ENCODE data around the gene PAX5. TPM values are rescaled to one million over a fixed set of nuclear protein-coding genes. Genes with fewer than 3 reads are reported as not detected.

The PAX5 gene
- total and polyA plus RNA-seq, 2 of the 13 experiments (the other 11 are each of a cell fraction or from before 2014, with no cell fraction given): not detected

GRCh38 chr9:37027582-37028419 is 6.3 kb downstream of the PAX5 start (continued):
- peak; percentile 99; the same call in 1 of the 2 replicates for TF ChIP-seq ZNF558 (CRISPR knock-in tag; IDR thresholded peaks at IDR 0.05; ENCODE audit: borderline replicate concordance)
- no peak for TF ChIP-seq NFE2L2 (IDR thresholded peaks at IDR 0.05; ENCODE audit: low read length)
- TF ChIP-seq, protein P1, sequence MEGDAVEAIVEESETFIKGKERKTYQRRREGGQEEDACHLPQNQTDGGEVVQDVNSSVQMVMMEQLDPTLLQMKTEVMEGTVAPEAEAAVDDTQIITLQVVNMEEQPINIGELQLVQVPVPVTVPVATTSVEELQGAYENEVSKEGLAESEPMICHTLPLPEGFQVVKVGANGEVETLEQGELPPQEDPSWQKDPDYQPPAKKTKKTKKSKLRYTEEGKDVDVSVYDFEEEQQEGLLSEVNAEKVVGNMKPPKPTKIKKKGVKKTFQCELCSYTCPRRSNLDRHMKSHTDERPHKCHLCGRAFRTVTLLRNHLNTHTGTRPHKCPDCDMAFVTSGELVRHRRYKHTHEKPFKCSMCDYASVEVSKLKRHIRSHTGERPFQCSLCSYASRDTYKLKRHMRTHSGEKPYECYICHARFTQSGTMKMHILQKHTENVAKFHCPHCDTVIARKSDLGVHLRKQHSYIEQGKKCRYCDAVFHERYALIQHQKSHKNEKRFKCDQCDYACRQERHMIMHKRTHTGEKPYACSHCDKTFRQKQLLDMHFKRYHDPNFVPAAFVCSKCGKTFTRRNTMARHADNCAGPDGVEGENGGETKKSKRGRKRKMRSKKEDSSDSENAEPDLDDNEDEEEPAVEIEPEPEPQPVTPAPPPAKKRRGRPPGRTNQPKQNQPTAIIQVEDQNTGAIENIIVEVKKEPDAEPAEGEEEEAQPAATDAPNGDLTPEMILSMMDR (CRISPR knock-in tag; IDR thresholded peaks at IDR 0.05): peak; percentile 45
- TF ChIP-seq MED8 (CRISPR knock-in tag; IDR thresholded peaks at IDR 0.05; ENCODE audit: insufficient replicate concordance): no peak
- no peak for TF ChIP-seq CREM (IDR thresholded peaks at IDR 0.05)
- no peak for TF ChIP-seq CREM (CRISPR knock-in tag; IDR thresholded peaks at IDR 0.05)
- TF ChIP-seq ZNF720 (CRISPR knock-in tag; IDR thresholded peaks at IDR 0.05): 0 out of 2 replicates have a peak, but pooled peaks have one; percentile 50
- peak; percentile 60; the same call in 1 of the 2 replicates for TF ChIP-seq THAP9 (CRISPR knock-in tag; IDR thresholded peaks at IDR 0.05; ENCODE audit: borderline replicate concordance)
- 0 out of 2 replicates have a peak, but pooled peaks have one; percentile 33 for TF ChIP-seq BRD4 (CRISPR knock-in tag; IDR thresholded peaks at IDR 0.05)
- no peak for TF ChIP-seq SSRP1 (CRISPR knock-in tag; IDR thresholded peaks at IDR 0.05)
- TF ChIP-seq ZNF224 (CRISPR knock-in tag; IDR thresholded peaks at IDR 0.05): 0 out of 2 replicates have a peak, but pooled peaks have one; percentile 42
- no peak for TF ChIP-seq ZNF143 (CRISPR knock-in tag; IDR thresholded peaks at IDR 0.05)
- TF ChIP-seq JUNB (CRISPR knock-in tag; IDR thresholded peaks at IDR 0.05; ENCODE audit: borderline replicate concordance): no peak
- peak; percentile 65; the same call in 1 of the 2 replicates for TF ChIP-seq PITX1 (CRISPR knock-in tag; IDR thresholded peaks at IDR 0.05)
- TF ChIP-seq, protein P2, sequence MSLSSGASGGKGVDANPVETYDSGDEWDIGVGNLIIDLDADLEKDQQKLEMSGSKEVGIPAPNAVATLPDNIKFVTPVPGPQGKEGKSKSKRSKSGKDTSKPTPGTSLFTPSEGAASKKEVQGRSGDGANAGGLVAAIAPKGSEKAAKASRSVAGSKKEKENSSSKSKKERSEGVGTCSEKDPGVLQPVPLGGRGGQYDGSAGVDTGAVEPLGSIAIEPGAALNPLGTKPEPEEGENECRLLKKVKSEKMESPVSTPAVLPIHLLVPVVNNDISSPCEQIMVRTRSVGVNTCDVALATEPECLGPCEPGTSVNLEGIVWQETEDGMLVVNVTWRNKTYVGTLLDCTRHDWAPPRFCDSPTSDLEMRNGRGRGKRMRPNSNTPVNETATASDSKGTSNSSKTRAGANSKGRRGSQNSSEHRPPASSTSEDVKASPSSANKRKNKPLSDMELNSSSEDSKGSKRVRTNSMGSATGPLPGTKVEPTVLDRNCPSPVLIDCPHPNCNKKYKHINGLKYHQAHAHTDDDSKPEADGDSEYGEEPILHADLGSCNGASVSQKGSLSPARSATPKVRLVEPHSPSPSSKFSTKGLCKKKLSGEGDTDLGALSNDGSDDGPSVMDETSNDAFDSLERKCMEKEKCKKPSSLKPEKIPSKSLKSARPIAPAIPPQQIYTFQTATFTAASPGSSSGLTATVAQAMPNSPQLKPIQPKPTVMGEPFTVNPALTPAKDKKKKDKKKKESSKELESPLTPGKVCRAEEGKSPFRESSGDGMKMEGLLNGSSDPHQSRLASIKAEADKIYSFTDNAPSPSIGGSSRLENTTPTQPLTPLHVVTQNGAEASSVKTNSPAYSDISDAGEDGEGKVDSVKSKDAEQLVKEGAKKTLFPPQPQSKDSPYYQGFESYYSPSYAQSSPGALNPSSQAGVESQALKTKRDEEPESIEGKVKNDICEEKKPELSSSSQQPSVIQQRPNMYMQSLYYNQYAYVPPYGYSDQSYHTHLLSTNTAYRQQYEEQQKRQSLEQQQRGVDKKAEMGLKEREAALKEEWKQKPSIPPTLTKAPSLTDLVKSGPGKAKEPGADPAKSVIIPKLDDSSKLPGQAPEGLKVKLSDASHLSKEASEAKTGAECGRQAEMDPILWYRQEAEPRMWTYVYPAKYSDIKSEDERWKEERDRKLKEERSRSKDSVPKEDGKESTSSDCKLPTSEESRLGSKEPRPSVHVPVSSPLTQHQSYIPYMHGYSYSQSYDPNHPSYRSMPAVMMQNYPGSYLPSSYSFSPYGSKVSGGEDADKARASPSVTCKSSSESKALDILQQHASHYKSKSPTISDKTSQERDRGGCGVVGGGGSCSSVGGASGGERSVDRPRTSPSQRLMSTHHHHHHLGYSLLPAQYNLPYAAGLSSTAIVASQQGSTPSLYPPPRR (CRISPR knock-in tag; IDR thresholded peaks at IDR 0.05; ENCODE audit: borderline replicate concordance): no peak
- no peak for TF ChIP-seq DMAP1 (CRISPR knock-in tag; IDR thresholded peaks at IDR 0.05)

Data from HepG2 (cell line).